Measurements from ENCODE around the gene STK10. TPM values are rescaled to one million over a fixed set of nuclear protein-coding genes. Genes with fewer than 3 reads are reported as not detected.

Gene STK10
- total RNA-seq, 2 experiments from 2014 or later: 98.2 to 104 TPM

GRCh38 chr5:172114875-172115422 lies 73.1 kb downstream of the STK10 start:
- CTCF ChIA-PET: interaction anchor here (0.8 to 4.7 kb wide), 4 partner anchors 9 to 75 kb away, joined by 3 to 35 read pairs (median 4); partner anchors contain the start of gene STK10
- Mint-ChIP-seq H3K27me3 (no peaks in the 10 kb centered on the region), H3K27ac (peak overlapping the region; percentile 99), H3K36me3 (peaks cover 32% of the 10 kb centered on the region), H3K4me1 (ENCODE audit: low read depth) (peaks cover 73% of the 10 kb centered on the region), H3K9me3 (no peaks in the 10 kb centered on the region), H3K4me3 (peak overlapping the region; percentile 83)
- peak; percentile 95 for DNase-seq
- POLR2A ChIA-PET: interaction anchor here (0.8 to 7.5 kb wide), 7 partner anchors 9 to 70 kb away, joined by 3 to 70 read pairs (median 4); no protein-coding TSS in a partner anchor
- intact Hi-C loops (cut with micrococcal nuclease): loop anchor here (1.0 to 5.0 kb wide), 5 partner anchors 18 to 728 kb away; partner anchors contain the start of genes DUSP1 and NPM1

GRCh38 chr5:172113036-172113435 lies 75.0 kb downstream of the STK10 start:
- H3K4me1 Mint-ChIP-seq (ENCODE audit: low read depth): peaks cover 74% of the 10 kb centered on the region
- POLR2A ChIA-PET: interaction anchor here (2.9 to 7.5 kb wide), 2 partner anchors 62 to 72 kb away, joined by 38 to 70 read pairs; no protein-coding TSS in a partner anchor
- CTCF ChIA-PET: interaction anchor here (1.2 to 4.7 kb wide), 2 partner anchors 57 to 74 kb away, joined by 3 to 35 read pairs; partner anchors contain the start of gene STK10
- H3K9me3 Mint-ChIP-seq: no peaks in the 10 kb centered on the region
- H3K36me3 Mint-ChIP-seq: peaks cover 36% of the 10 kb centered on the region
- DNase-seq: peak; percentile 91
- peak overlapping the region; percentile 95 for H3K27ac Mint-ChIP-seq
- intact Hi-C loops (cut with micrococcal nuclease): loop anchor here (1.0 to 5.0 kb wide), 6 partner anchors 37 to 726 kb away; partner anchors contain the start of genes DUSP1 and NPM1
- H3K27me3 Mint-ChIP-seq: no peaks in the 10 kb centered on the region
- peak overlapping the region; percentile 70 for H3K4me3 Mint-ChIP-seq

GRCh38 chr5:172111852-172112225 lies 76.2 kb downstream of the STK10 start:
- POLR2A ChIA-PET: interaction anchor here (1.0 to 7.5 kb wide), 7 partner anchors 21 to 112 kb away, joined by 4 to 70 read pairs (median 8); partner anchors contain the start of gene FBXW11
- peaks cover 39% of the 10 kb centered on the region for H3K36me3 Mint-ChIP-seq
- intact Hi-C loops (cut with micrococcal nuclease): loop anchor here (1.0 to 5.0 kb wide), 14 partner anchors 21 to 725 kb away; partner anchors contain the start of genes DUSP1, FBXW11, NPM1 and STK10
- CTCF ChIA-PET: interaction anchor here (0.6 to 4.5 kb wide), 12 partner anchors 8 to 182 kb away, joined by 3 to 59 read pairs (median 4); partner anchors contain the start of genes STK10 and UBTD2
- no peaks in the 10 kb centered on the region for H3K27me3 Mint-ChIP-seq
- no peak for DNase-seq
- H3K4me1 Mint-ChIP-seq (ENCODE audit: low read depth): peaks cover 82% of the 10 kb centered on the region
- H3K4me3 Mint-ChIP-seq: peak overlapping the region; percentile 66
- H3K27ac Mint-ChIP-seq: peak overlapping the region; percentile 95
- H3K9me3 Mint-ChIP-seq: no peaks in the 10 kb centered on the region

- Mint-ChIP-seq H3K27me3 (no peaks in the 10 kb centered on the region), H3K4me3 (peak overlapping the region; percentile 66), H3K9me3 (no peaks in the 10 kb centered on the region), H3K27ac (peak overlapping the region; percentile 95), H3K36me3 (peaks cover 38% of the 10 kb centered on the region), H3K4me1 (ENCODE audit: low read depth) (peaks cover 82% of the 10 kb centered on the region)
- POLR2A ChIA-PET: interaction anchor here (0.9 to 7.5 kb wide), 8 partner anchors 22 to 113 kb away, joined by 4 to 70 read pairs (median 8); partner anchors contain the start of gene FBXW11
- CTCF ChIA-PET: interaction anchor here (0.6 to 4.5 kb wide), 13 partner anchors 9 to 182 kb away, joined by 3 to 59 read pairs (median 4); partner anchors contain the start of genes STK10 and UBTD2
- intact Hi-C loops (cut with micrococcal nuclease): loop anchor here (1.0 to 5.0 kb wide), 13 partner anchors 22 to 724 kb away; partner anchors contain the start of genes DUSP1, FBXW11, NPM1 and STK10
- peak; percentile 95 for DNase-seq
These were observed 76.8 kb downstream of the STK10 start for GRCh38 chr5:172110921-172111851.

- Mint-ChIP-seq H3K9me3 (no peaks in the 10 kb centered on the region), H3K27me3 (no peaks in the 10 kb centered on the region), H3K27ac (peak overlapping the region; percentile 95), H3K36me3 (peaks cover 37% of the 10 kb centered on the region), H3K4me3 (no peak overlapping the region), H3K4me1 (ENCODE audit: low read depth) (peaks cover 74% of the 10 kb centered on the region)
- CTCF ChIA-PET: interaction anchor here (1.4 to 4.5 kb wide), 3 partner anchors 74 to 183 kb away, joined by 10 to 59 read pairs (median 12); partner anchors contain the start of gene STK10
- intact Hi-C loops (cut with micrococcal nuclease): loop anchor here (2.0 to 5.0 kb wide), 5 partner anchors 123 to 723 kb away; partner anchors contain the start of genes DUSP1, NPM1 and UBTD2
- no peak for DNase-seq
- POLR2A ChIA-PET: interaction anchor here (0.9 to 7.5 kb wide), 6 partner anchors 63 to 75 kb away, joined by 3 to 70 read pairs (median 8); no protein-coding TSS in a partner anchor
These were observed 77.7 kb downstream of the STK10 start for GRCh38 chr5:172110260-172110815.

- ChIA-PET POLR2A (interaction anchor here (1.0 to 7.5 kb wide), 4 partner anchors 64 to 79 kb away, joined by 3 to 70 read pairs (median 4); no protein-coding TSS in a partner anchor), CTCF (interaction anchor here (1.0 to 4.5 kb wide), 3 partner anchors 24 to 184 kb away, joined by 3 to 59 read pairs (median 10); partner anchors contain the start of gene STK10)
- H3K27ac Mint-ChIP-seq: peak overlapping the region; percentile 95
- DNase-seq: peak; percentile 61
- no peaks in the 10 kb centered on the region for H3K27me3 Mint-ChIP-seq
- intact Hi-C loops (cut with micrococcal nuclease): loop anchor here (2.0 to 5.0 kb wide), 5 partner anchors 122 to 722 kb away; partner anchors contain the start of genes DUSP1, NPM1 and UBTD2
- H3K36me3 Mint-ChIP-seq: peaks cover 35% of the 10 kb centered on the region
- H3K9me3 Mint-ChIP-seq: no peaks in the 10 kb centered on the region
- peaks cover 68% of the 10 kb centered on the region for H3K4me1 Mint-ChIP-seq (ENCODE audit: low read depth)
- H3K4me3 Mint-ChIP-seq: peak overlapping the region; percentile 5
These were observed 78.3 kb downstream of the STK10 start for GRCh38 chr5:172109749-172110148.

- POLR2A ChIA-PET: no interaction called here
- peaks cover 36% of the 10 kb centered on the region for H3K36me3 Mint-ChIP-seq
- H3K4me1 Mint-ChIP-seq (ENCODE audit: low read depth): peaks cover 57% of the 10 kb centered on the region
- CTCF ChIA-PET: interaction anchor here (0.7 to 6.4 kb wide), 9 partner anchors 11 to 263 kb away, joined by 3 to 142 read pairs (median 6); partner anchors contain the start of genes EFCAB9, STK10 and UBTD2
- H3K4me3 Mint-ChIP-seq: no peak overlapping the region
- no peak for DNase-seq
- no peaks in the 10 kb centered on the region for H3K9me3 Mint-ChIP-seq
- H3K27me3 Mint-ChIP-seq: no peaks in the 10 kb centered on the region
- H3K27ac Mint-ChIP-seq: no peak overlapping the region
- intact Hi-C loops (cut with micrococcal nuclease): loop anchor here (1.0 kb wide), 1 partner anchor 186 kb away; no protein-coding TSS in a partner anchor
These were observed 80.5 kb downstream of the STK10 start for GRCh38 chr5:172107571-172107970.

- intact Hi-C loops (cut with micrococcal nuclease): loop anchor here (1.0 kb wide), 1 partner anchor 187 kb away; no protein-coding TSS in a partner anchor
- H3K4me3 Mint-ChIP-seq: no peak overlapping the region
These were observed 81.3 kb downstream of the STK10 start for GRCh38 chr5:172106511-172107356.

GRCh38 chr5:172105811-172106210 lies 82.2 kb downstream of the STK10 start:
- Mint-ChIP-seq H3K36me3 (peaks cover 48% of the 10 kb centered on the region), H3K27ac (no peak overlapping the region), H3K4me1 (ENCODE audit: low read depth) (peaks cover 51% of the 10 kb centered on the region), H3K27me3 (no peaks in the 10 kb centered on the region), H3K9me3 (no peaks in the 10 kb centered on the region), H3K4me3 (no peak overlapping the region)
- no peak for DNase-seq
- CTCF ChIA-PET: interaction anchor here (0.6 to 6.4 kb wide), 14 partner anchors 9 to 188 kb away, joined by 3 to 142 read pairs (median 5); partner anchors contain the start of genes EFCAB9, STK10 and UBTD2
- POLR2A ChIA-PET: interaction anchor here (1.5 to 2.6 kb wide), 3 partner anchors 69 to 83 kb away, joined by 4 to 8 read pairs (median 4); no protein-coding TSS in a partner anchor
- intact Hi-C loops (cut with micrococcal nuclease): no loop called here

More at GRCh38 chr5:172106511-172107356, 81.3 kb downstream of the STK10 start:
- Mint-ChIP-seq H3K36me3 (peaks cover 42% of the 10 kb centered on the region), H3K9me3 (no peaks in the 10 kb centered on the region), H3K27ac (peak overlapping the region; percentile 79), H3K27me3 (no peaks in the 10 kb centered on the region), H3K4me1 (ENCODE audit: low read depth) (peaks cover 57% of the 10 kb centered on the region)
- ChIA-PET POLR2A (interaction anchor here (1.5 to 2.6 kb wide), 3 partner anchors 68 to 82 kb away, joined by 4 to 8 read pairs (median 4); no protein-coding TSS in a partner anchor), CTCF (interaction anchor here (0.6 to 6.4 kb wide), 16 partner anchors 10 to 187 kb away, joined by 3 to 142 read pairs (median 6); partner anchors contain the start of genes EFCAB9, STK10 and UBTD2)
- peak; percentile 73 for DNase-seq
